Measurements from ENCODE around the gene RPL7L1. TPM values are rescaled to one million over a fixed set of nuclear protein-coding genes. Genes with fewer than 3 reads are reported as not detected.
A peak's percentile ranks its signal among the peaks of the same experiment; 100 is the strongest.
"Not testable (repeated sequence)": the region's sequence is repeated elsewhere in the genome, so short reads cannot be mapped to it uniquely, and the experiment has no call there.

The RPL7L1 gene
- polyA plus RNA-seq, 4 donors, result 23.7 to 90.6 (median 46.5) TPM

DNA sequence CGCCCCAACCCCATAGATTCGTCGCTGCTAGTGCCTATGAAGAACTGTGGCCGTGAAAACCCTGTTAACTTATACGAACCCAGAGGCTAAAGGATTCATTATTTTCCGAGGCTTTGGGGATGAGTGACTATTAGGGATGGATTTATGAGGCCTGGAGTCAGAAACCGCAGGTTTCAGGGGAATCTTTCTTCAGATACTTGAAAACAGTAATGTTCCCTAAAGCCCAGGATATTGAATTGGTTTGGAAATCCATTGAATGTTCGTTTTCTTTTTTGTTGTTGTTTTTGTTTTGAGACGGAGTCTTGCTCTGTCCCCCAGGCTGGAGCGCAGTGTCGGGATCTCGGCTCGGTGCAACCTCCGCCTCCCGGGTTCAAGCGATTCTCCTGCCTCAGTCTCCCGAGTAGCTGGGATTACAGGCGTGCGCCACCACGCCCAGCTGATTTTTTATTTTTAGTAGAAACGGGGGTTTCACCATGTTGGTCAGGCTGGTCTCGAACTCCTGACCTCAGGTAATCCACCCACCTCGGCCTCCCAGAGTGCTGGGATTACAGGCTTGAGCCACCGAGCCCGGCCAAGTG is 913 bp downstream of the RPL7L1 start:
- FAIRE-seq; H3K4me1 ChIP-seq (ENCODE audit: control insufficient read depth in 3 of 3, insufficient read depth in 2 of 3, low read depth in 1 of 3, low read length in 2 of 3); H3K9me3 ChIP-seq (ENCODE audit: control insufficient read depth in 2 of 2, insufficient read depth in 1 of 2, low read depth in 1 of 2, low read length in 1 of 2); H3K27me3 ChIP-seq (ENCODE audit: control insufficient read depth in 3 of 3, insufficient read depth in 3 of 3, low read length in 3 of 3); DNase-seq: not testable (repeated sequence)
- H3K4me3 ChIP-seq (ENCODE audit: low read depth in 1 of 3, low read length in 3 of 3), result peak overlapping the region; percentile 55 to 90 (median 79)
- H3K27ac ChIP-seq (ENCODE audit: low read depth in 1 of 3, low read length in 2 of 3), result peak overlapping the region; percentile 71 to 98 (median 83)
- H3K36me3 ChIP-seq (ENCODE audit: control insufficient read depth in 3 of 3, insufficient read depth in 2 of 3, low read depth in 1 of 3, low read length in 3 of 3), result peaks cover 6 to 34% (median 15%) of the 10 kb centered on the region in 3 donors
- 1 to 8% (median 4%) methylated on average over 25 of the region's 25 CpGs for WGBS, 3 donors

DNA sequence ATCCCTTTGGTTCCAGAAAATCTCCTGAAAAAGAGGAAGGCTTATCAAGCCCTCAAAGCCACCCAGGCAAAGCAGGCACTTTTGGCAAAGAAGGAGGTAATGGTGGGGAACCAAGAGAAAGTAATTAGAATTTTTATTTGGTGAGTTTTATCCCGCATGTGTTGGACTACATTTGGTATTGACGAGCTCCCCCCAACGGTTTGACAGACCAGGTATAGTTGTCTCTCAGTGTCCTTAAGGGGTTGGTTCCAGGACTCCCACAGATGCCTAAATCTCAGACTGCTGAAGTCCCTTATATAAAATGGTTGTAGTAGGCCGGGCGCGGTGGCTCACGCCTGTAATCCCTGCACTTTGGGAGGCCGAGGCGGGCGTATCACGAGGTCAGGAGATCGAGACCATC is 1.5 kb downstream of the RPL7L1 start:
- not testable (repeated sequence) for DNase-seq; H3K27me3 ChIP-seq (ENCODE audit: control insufficient read depth in 3 of 3, insufficient read depth in 3 of 3, low read length in 3 of 3); H3K27ac ChIP-seq (ENCODE audit: low read depth in 1 of 3, low read length in 2 of 3); H3K4me1 ChIP-seq (ENCODE audit: control insufficient read depth in 3 of 3, insufficient read depth in 2 of 3, low read depth in 1 of 3, low read length in 2 of 3); H3K9me3 ChIP-seq (ENCODE audit: control insufficient read depth in 2 of 2, insufficient read depth in 1 of 2, low read depth in 1 of 2, low read length in 1 of 2); FAIRE-seq
- 62 to 84% (median 76%) methylated on average over 11 to 12 of the region's 12 CpGs for WGBS, 3 donors
- peak overlapping the region in 2 of 3 donors; percentile 79 to 90 for H3K4me3 ChIP-seq (ENCODE audit: low read depth in 1 of 3, low read length in 3 of 3)
- peaks cover 11 to 39% (median 19%) of the 10 kb centered on the region in 3 donors for H3K36me3 ChIP-seq (ENCODE audit: control insufficient read depth in 3 of 3, insufficient read depth in 2 of 3, low read depth in 1 of 3, low read length in 3 of 3)

DNA sequence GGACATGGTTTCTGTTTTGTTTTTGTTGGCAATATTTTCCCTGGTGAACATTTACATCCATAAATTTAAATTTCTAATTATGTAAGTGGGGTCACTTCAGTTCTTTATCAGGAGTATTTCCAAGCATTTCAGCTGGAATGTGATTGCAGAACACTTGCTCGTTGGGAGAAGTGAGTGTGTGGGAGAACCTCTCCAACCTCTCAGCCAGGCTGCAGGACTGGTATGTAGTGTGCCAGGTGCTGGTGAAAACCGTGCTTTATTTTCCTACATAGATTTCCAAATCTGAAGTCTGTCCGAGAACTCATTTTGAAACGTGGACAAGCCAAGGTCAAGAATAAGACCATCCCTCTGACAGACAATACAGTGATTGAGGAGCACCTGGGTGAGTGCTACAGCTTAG is 6.3 kb downstream of the RPL7L1 start:
- Histone ChIP-seq H3K27me3 (ENCODE audit: control insufficient read depth in 3 of 3, insufficient read depth in 3 of 3, low read length in 3 of 3) (no peaks in the 10 kb centered on the region), H3K27ac (ENCODE audit: low read depth in 1 of 3, low read length in 2 of 3) (no peak overlapping the region), H3K36me3 (ENCODE audit: control insufficient read depth in 3 of 3, insufficient read depth in 2 of 3, low read depth in 1 of 3, low read length in 3 of 3) (peaks cover 12 to 53% (median 21%) of the 10 kb centered on the region in 3 donors), H3K9me3 (ENCODE audit: control insufficient read depth in 2 of 2, insufficient read depth in 1 of 2, low read depth in 1 of 2, low read length in 1 of 2) (no peaks in the 10 kb centered on the region), H3K4me1 (ENCODE audit: control insufficient read depth in 3 of 3, insufficient read depth in 2 of 3, low read depth in 1 of 3, low read length in 2 of 3) (peaks cover 0 to 4% (median 2%) of the 10 kb centered on the region in 3 donors), H3K4me3 (ENCODE audit: low read depth in 1 of 3, low read length in 3 of 3) (no peak overlapping the region)
- 69 to 85% (median 78%) methylated on average over 4 of the region's 4 CpGs for WGBS, 3 donors
- DNase-seq, result no peak
- no peak for FAIRE-seq

DNA sequence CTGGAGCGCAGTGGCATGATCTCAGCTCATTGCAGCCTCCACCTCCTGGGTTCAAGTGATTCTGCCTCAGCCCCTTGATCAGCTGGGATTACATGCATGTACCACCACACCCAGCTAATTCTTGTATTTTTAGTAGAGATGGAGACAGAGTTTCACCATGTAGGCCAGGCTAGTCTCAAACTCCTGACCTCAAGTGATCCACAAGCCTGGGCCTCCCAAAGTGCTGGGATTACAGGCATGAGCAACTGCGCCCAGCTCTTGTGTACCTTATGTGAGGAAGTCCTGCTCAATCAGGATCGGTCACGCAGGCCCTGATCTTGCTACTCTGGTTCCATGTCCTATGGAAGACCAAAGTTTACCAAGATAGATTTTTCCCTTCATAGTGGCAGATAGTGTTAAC is 8.8 kb downstream of the RPL7L1 start:
- WGBS, 3 donors, result 85 to 93% (median 88%) methylated on average over 4 of the region's 4 CpGs
- not testable (repeated sequence) for FAIRE-seq; H3K27ac ChIP-seq (ENCODE audit: low read depth in 1 of 3, low read length in 2 of 3); H3K9me3 ChIP-seq (ENCODE audit: control insufficient read depth in 2 of 2, insufficient read depth in 1 of 2, low read depth in 1 of 2, low read length in 1 of 2); H3K4me3 ChIP-seq (ENCODE audit: low read depth in 1 of 3, low read length in 3 of 3); DNase-seq; H3K27me3 ChIP-seq (ENCODE audit: control insufficient read depth in 3 of 3, insufficient read depth in 3 of 3, low read length in 3 of 3)
- Histone ChIP-seq H3K36me3 (ENCODE audit: control insufficient read depth in 3 of 3, insufficient read depth in 2 of 3, low read depth in 1 of 3, low read length in 3 of 3) (peaks cover 12 to 32% (median 20%) of the 10 kb centered on the region in 3 donors), H3K4me1 (ENCODE audit: control insufficient read depth in 3 of 3, insufficient read depth in 2 of 3, low read depth in 1 of 3, low read length in 2 of 3) (peaks cover 0 to 11% (median 0%) of the 10 kb centered on the region in 3 donors)

DNA sequence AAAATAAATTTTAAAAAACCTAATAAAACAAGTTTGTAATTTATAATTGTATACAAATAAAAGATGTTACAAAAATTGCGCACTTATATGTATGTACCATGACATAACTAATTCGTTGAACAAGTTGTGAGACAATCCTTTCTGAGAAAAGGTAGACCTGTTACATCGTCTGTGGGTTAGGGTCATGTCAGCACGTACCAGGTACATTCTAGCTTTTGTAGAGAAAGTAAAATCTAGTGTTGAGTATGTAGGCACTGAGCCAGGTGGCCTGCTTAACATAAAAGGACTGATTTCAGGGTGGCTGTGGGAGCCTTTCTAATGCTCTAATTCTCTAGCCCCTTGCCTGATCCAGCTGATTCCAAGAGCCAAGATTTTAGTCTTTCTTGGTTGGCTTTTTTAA is 10.4 kb downstream of the RPL7L1 start:
- 46 to 49% (median 46%) methylated on average over 4 of the region's 4 CpGs for WGBS, 3 donors
- no peaks in the 10 kb centered on the region for H3K27me3 ChIP-seq (ENCODE audit: control insufficient read depth in 3 of 3, insufficient read depth in 3 of 3, low read length in 3 of 3)
- FAIRE-seq, result no peak
- peak overlapping the region in 2 of 3 donors; percentile 64 to 97 for H3K4me3 ChIP-seq (ENCODE audit: low read depth in 1 of 3, low read length in 3 of 3)
- H3K27ac ChIP-seq (ENCODE audit: low read depth in 1 of 3, low read length in 2 of 3), result peak overlapping the region in 1 of 3 donors; percentile 96
- no peak for DNase-seq
- peaks cover 7 to 25% (median 7%) of the 10 kb centered on the region in 3 donors for H3K36me3 ChIP-seq (ENCODE audit: control insufficient read depth in 3 of 3, insufficient read depth in 2 of 3, low read depth in 1 of 3, low read length in 3 of 3)
- H3K4me1 ChIP-seq (ENCODE audit: control insufficient read depth in 3 of 3, insufficient read depth in 2 of 3, low read depth in 1 of 3, low read length in 2 of 3), result peaks cover 0 to 23% (median 0%) of the 10 kb centered on the region in 3 donors
- no peaks in the 10 kb centered on the region for H3K9me3 ChIP-seq (ENCODE audit: control insufficient read depth in 2 of 2, insufficient read depth in 1 of 2, low read depth in 1 of 2, low read length in 1 of 2)

DNA sequence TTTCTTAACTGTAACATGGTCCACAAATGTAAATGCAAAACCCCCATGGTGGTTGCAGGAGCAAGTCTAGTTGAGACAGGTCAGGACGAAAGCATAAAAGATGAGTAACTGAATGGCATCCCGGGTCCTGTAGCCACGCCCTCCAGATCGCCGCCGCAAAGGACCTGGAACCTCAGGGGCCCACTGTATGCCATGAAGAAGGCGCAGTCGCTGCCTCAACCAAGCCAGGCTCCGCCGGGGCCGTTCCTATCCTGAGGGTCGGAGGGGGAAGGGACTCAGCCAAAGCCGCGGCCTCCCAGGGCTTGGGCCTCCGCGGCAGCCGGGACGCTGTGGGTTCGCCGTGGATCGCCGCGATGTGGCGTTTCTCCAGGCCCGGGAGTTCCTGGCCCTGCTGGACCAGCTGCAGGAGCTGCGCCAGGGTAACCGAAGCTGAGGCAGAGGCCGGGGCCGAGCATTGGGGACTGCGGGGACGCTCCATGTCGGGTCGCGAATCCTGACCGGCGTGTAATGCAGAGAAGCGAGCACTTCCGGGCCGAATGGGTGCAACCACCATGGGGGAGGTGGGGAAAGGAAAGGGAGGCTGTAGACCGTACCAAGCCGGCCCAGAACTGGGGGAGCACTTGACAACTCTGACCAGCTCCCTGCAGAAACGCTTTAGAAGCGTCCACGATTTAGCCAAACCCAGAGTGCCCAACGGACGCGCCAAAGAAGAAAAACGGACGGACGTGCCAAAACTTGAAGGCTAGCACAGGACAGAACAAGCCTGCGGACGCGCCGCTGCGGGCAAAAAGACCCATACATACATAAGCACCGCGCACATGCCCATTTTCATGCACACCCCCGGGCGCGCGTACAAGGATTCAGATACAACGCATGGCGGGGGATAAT is 11.1 kb downstream of the RPL7L1 start:
- DNase-seq (peak; percentile 94 to 96), FAIRE-seq (no peak)
- Histone ChIP-seq H3K9me3 (ENCODE audit: control insufficient read depth in 2 of 2, insufficient read depth in 1 of 2, low read depth in 1 of 2, low read length in 1 of 2) (no peaks in the 10 kb centered on the region), H3K4me3 (ENCODE audit: low read depth in 1 of 3, low read length in 3 of 3) (peak overlapping the region; percentile 64 to 97 (median 65)), H3K27ac (ENCODE audit: low read depth in 1 of 3, low read length in 2 of 3) (peak overlapping the region; percentile 73 to 96 (median 90)), H3K27me3 (ENCODE audit: control insufficient read depth in 3 of 3, insufficient read depth in 3 of 3, low read length in 3 of 3) (no peaks in the 10 kb centered on the region), H3K4me1 (ENCODE audit: control insufficient read depth in 3 of 3, insufficient read depth in 2 of 3, low read depth in 1 of 3, low read length in 2 of 3) (peaks cover 0 to 25% (median 0%) of the 10 kb centered on the region in 3 donors), H3K36me3 (ENCODE audit: control insufficient read depth in 3 of 3, insufficient read depth in 2 of 3, low read depth in 1 of 3, low read length in 3 of 3) (peaks cover 4 to 18% (median 4%) of the 10 kb centered on the region in 3 donors)
- WGBS, 3 donors, result 0 to 1% (median 0%) methylated on average over 61 to 63 of the region's 63 CpGs

DNA sequence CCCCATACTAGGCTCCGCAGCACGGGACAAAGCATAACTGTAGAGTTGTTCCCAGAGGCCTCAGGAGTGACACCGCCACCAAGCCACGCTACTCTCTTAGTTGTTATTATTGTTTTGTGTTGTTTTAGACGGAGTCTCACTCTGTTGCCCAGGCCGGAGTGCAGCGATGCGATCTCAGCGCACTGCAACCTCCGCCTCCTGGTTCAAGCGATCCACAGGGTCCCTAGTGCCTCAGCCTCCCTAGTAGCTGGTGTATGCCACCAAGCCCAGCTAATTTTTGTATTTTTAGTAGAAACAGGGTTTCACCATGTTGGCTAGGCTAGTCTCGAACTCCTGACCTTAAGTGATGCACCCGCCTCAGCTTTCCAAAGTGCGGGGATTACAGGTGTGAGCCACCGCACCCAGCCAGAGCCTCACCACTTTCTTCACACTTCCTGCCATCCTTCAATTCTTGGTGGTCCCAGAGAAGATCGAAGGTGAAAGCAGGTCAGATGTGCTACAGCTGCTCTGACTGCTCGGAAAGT is 11.8 kb downstream of the RPL7L1 start:
- FAIRE-seq (no peak), DNase-seq (no peak)
- Histone ChIP-seq H3K4me1 (ENCODE audit: control insufficient read depth in 3 of 3, insufficient read depth in 2 of 3, low read depth in 1 of 3, low read length in 2 of 3) (peaks cover 0 to 25% (median 0%) of the 10 kb centered on the region in 3 donors), H3K27ac (ENCODE audit: low read depth in 1 of 3, low read length in 2 of 3) (peak overlapping the region; percentile 1 to 96 (median 90)), H3K4me3 (ENCODE audit: low read depth in 1 of 3, low read length in 3 of 3) (peak overlapping the region; percentile 27 to 97 (median 64)), H3K9me3 (ENCODE audit: control insufficient read depth in 2 of 2, insufficient read depth in 1 of 2, low read depth in 1 of 2, low read length in 1 of 2) (no peaks in the 10 kb centered on the region), H3K27me3 (ENCODE audit: control insufficient read depth in 3 of 3, insufficient read depth in 3 of 3, low read length in 3 of 3) (no peaks in the 10 kb centered on the region), H3K36me3 (ENCODE audit: control insufficient read depth in 3 of 3, insufficient read depth in 2 of 3, low read depth in 1 of 3, low read length in 3 of 3) (peaks cover 0 to 13% (median 0%) of the 10 kb centered on the region in 3 donors)
- 19 to 35% (median 26%) methylated on average over 17 of the region's 17 CpGs for WGBS, 3 donors

DNA sequence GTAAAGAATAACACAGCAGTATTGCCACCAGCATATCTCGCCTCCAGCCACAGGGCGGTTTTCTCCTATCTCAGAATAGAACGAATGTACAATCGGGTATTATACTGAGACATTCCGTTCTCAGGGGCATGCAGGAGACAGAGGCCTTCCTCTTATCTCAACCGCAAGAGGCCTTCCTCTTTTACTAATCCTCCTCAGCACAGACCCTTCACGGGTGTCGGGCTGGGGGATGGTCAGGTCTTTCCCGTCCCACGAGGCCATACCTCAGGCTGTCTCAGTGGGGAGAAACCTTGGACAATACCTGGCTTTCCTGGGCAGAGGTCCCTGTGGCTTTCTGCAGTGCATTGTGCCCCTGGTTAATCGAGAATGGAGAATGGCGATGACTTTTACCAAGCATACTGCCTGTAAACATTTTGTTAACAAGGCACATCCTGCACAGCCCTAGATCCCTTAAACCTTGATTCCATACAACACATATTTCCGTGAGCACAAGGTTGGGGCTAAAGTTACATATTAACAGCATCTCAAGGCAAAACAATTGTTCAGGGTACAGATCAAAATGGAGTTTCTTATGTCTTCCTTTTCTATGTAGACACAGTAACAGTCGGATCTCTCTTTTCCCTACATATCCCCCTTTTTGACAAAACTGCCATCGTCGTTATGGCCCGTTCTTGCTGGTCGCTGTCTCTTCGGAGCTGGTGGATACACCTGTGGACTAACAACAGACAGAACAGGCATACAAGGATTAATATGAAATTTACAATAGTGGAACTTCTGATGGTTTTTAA is 14.8 kb downstream of the RPL7L1 start:
- Histone ChIP-seq H3K4me1 (ENCODE audit: control insufficient read depth in 3 of 3, insufficient read depth in 2 of 3, low read depth in 1 of 3, low read length in 2 of 3) (peaks cover 0 to 25% (median 0%) of the 10 kb centered on the region in 3 donors), H3K27ac (ENCODE audit: low read depth in 1 of 3, low read length in 2 of 3) (peak overlapping the region in 1 of 3 donors; percentile 42)
- FAIRE-seq; H3K4me3 ChIP-seq (ENCODE audit: low read depth in 1 of 3, low read length in 3 of 3); H3K9me3 ChIP-seq (ENCODE audit: control insufficient read depth in 2 of 2, insufficient read depth in 1 of 2, low read depth in 1 of 2, low read length in 1 of 2); H3K27me3 ChIP-seq (ENCODE audit: control insufficient read depth in 3 of 3, insufficient read depth in 3 of 3, low read length in 3 of 3); H3K36me3 ChIP-seq (ENCODE audit: control insufficient read depth in 3 of 3, insufficient read depth in 2 of 3, low read depth in 1 of 3, low read length in 3 of 3): not testable (repeated sequence)
- peak in 1 of 2 donors; percentile 44 for DNase-seq
- 54 to 59% (median 54%) methylated on average over 19 of the region's 19 CpGs for WGBS, 3 donors

Data from small intestine (tissue), 7 donors.